NCI-H2107 treated with DMSO at 0.1 percent for 48 hours (cell line): ENCODE measurements around the gene MMP24OS.

Experiments used
- DNase-seq: peaks from one replicate; lab custom pipeline; 2025; ENCODE audit not compliant: unreplicated experiment; lab: John Stamatoyannopoulos, UW

Gene MMP24OS

GRCh38 chr20:35306931-35307517, 29.1 kb upstream of the MMP24OS start:
- DNase-seq, result no peak

GRCh38 chr20:35305682-35306556, 28.0 kb upstream of the MMP24OS start:
- DNase-seq, result no peak

GRCh38 chr20:35304956-35305355, 27.0 kb upstream of the MMP24OS start:
- DNase-seq, result no peak

- peak; percentile 78 for DNase-seq
These were observed 26.0 kb upstream of the MMP24OS start for GRCh38 chr20:35303735-35304491.

GRCh38 chr20:35303382-35303734, 25.4 kb upstream of the MMP24OS start:
- DNase-seq, result no peak

- DNase-seq, result no peak
These were observed 24.8 kb upstream of the MMP24OS start for GRCh38 chr20:35302421-35303335.

- DNase-seq, result no peak
These were observed 23.5 kb upstream of the MMP24OS start for GRCh38 chr20:35301426-35301825.

- no peak for DNase-seq
These were observed 22.7 kb upstream of the MMP24OS start for GRCh38 chr20:35300469-35301262.

GRCh38 chr20:35299780-35300179, 21.9 kb upstream of the MMP24OS start:
- DNase-seq, result no peak

- no peak for DNase-seq
These were observed 20.3 kb upstream of the MMP24OS start for GRCh38 chr20:35298264-35298663.

GRCh38 chr20:35297740-35298139, 19.8 kb upstream of the MMP24OS start:
- no peak for DNase-seq

- DNase-seq, result no peak
These were observed 19.2 kb upstream of the MMP24OS start for GRCh38 chr20:35297155-35297554.

GRCh38 chr20:35296101-35296554, 18.2 kb upstream of the MMP24OS start:
- no peak for DNase-seq

GRCh38 chr20:35295674-35296073, 17.8 kb upstream of the MMP24OS start:
- DNase-seq, result no peak

GRCh38 chr20:35295058-35295457, 17.1 kb upstream of the MMP24OS start:
- DNase-seq, result no peak

- DNase-seq, result no peak
These were observed 16.4 kb upstream of the MMP24OS start for GRCh38 chr20:35294293-35294685.

GRCh38 chr20:35293303-35294292, 15.7 kb upstream of the MMP24OS start:
- DNase-seq, result no peak

GRCh38 chr20:35292504-35293285, 14.8 kb upstream of the MMP24OS start:
- no peak for DNase-seq
